Thyroid gland (tissue), 4 donors: ENCODE data around the gene ARHGEF10L. TPM values are rescaled to one million over a fixed set of nuclear protein-coding genes. Genes with fewer than 3 reads are reported as not detected.

Experiments used
- DNase-seq, 2 donors: peaks; one replicate each; pipeline ENCODE4 v3.0.0-alpha.2; 2019
- H3K27ac ChIP-seq, 3 donors: fragments of 200-600 bp; sonication (generic); 1 replicate in 2 of 3; 2 replicates in 1 of 3; pipeline ENCODE4 v1.5.1; 2016 to 2019; ENCODE audit warnings: mild to moderate bottlenecking in 1 of 3, moderate library complexity in 1 of 3
- H3K27me3 ChIP-seq: fragments of 200-600 bp; sonication (generic); one replicate; pipeline ENCODE4 v1.5.1; 2019
- H3K36me3 ChIP-seq, 2 donors: fragments of 200-600 bp; sonication (generic); one replicate each; pipeline ENCODE4 v1.5.1; 2016 to 2019
- H3K4me1 ChIP-seq, 2 donors: fragments of 200-600 bp; sonication (generic); one replicate each; pipeline ENCODE4 v1.5.1; 2017 to 2019
- H3K4me3 ChIP-seq, 3 donors: fragments of 200-600 bp; sonication (generic); replicated peaks in 1 of 3; 1 replicate in 2 of 3; 2 replicates in 1 of 3; pipeline ENCODE4 v1.5.1; 2016; ENCODE audit warnings: mild to moderate bottlenecking in 1 of 3
- H3K9me3 ChIP-seq: fragments of 200-600 bp; sonication (generic); one replicate; pipeline ENCODE4 v1.5.1; 2017
- CTCF ChIP-seq, 6 experiments: fragments of 200-600 bp in 3 of 6; fragments of 450-650 bp in 3 of 6; sonication (generic) in 3 of 6; IDR thresholded peaks; one replicate each; pipeline ENCODE4 v1.5.1; 2016 to 2019; ENCODE audit warnings: antibody characterized with exemption in 6 of 6, mild to moderate bottlenecking in 2 of 6, inconsistent platforms in 1 of 6, moderate library complexity in 1 of 6
- POLR2A ChIP-seq, 2 donors: fragments of 450-650 bp; IDR thresholded peaks; one replicate each; pipeline ENCODE4 v1.6.1; 2017; ENCODE audit warnings: antibody characterized with exemption in 2 of 2, mild to moderate bottlenecking in 2 of 2, moderate library complexity in 1 of 2
- WGBS, 2 donors: methylation state at CpG; one replicate each; pipeline ENCODE4 v1.1.5; 2017; 5-methylcytosine and 5-hydroxymethylcytosine counted together
- intact Hi-C: fragments of 100-400 bp; cut with DNase I; formaldehyde crosslinking; loops from one replicate; pipeline ENCODE4 v1.15.1; 2023
- total RNA-seq, 4 donors: library from RNA; depleted of rRNA; stranded (reverse); fragments of >200 nt; gene quantifications; one replicate each; pipeline ENCODE4 v1.2.3, GENCODE V29; 2016

Gene ARHGEF10L
- total RNA-seq, 4 donors from 2014 or later, result 32.2 to 64.5 (median 51.4) TPM

DNA sequence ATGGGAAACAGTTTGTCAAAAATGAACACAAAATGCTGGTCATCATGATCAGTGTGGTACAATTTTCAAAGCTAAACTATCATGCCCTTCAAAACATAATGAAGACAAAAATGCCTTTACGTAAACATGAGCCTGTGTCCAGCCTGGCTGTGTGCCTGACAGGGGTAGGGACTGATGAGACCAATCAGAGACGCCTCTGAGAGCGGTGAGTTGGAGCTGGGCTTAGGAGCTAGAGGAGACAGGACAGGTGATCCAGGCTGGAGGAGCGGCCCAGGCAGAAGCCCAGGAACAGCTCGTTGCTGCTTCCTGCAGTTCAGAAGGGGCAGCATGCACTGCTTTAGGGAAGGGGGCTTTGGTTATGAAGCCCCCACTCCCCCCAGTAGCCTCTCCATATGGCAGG, 70.0 kb downstream of the ARHGEF10L start:
- H3K9me3 ChIP-seq, result no peaks in the 10 kb centered on the region
- H3K27me3 ChIP-seq, result no peaks in the 10 kb centered on the region
- no peak for DNase-seq
- no peak overlapping the region for H3K4me3 ChIP-seq
- H3K36me3 ChIP-seq, result peaks cover 0 to 9% of the 10 kb centered on the region in 2 donors
- intact Hi-C loops, result loop anchor here (10.0 kb wide), 1 partner anchor 185 kb away; no protein-coding TSS in a partner anchor
- TF ChIP-seq POLR2A (IDR thresholded peaks at IDR 0.05) (no peak), CTCF (IDR thresholded peaks at IDR 0.05) (no peak)
- H3K4me1 ChIP-seq, result peaks cover 12 to 17% of the 10 kb centered on the region in 2 donors
- H3K27ac ChIP-seq, result no peak overlapping the region
- WGBS, 2 donors, result 88 to 92% methylated on average over 5 of the region's 5 CpGs

- 80 to 87% methylated on average over 3 to 5 of the region's 5 CpGs for WGBS, 2 donors
- no peak for DNase-seq
- H3K27ac ChIP-seq, result no peak overlapping the region
- no peak overlapping the region for H3K4me3 ChIP-seq
- TF ChIP-seq CTCF (IDR thresholded peaks at IDR 0.05) (no peak), POLR2A (IDR thresholded peaks at IDR 0.05) (no peak)
- H3K4me1 ChIP-seq, result peaks cover 12 to 17% of the 10 kb centered on the region in 2 donors
- H3K9me3 ChIP-seq, result no peaks in the 10 kb centered on the region
- no peaks in the 10 kb centered on the region for H3K27me3 ChIP-seq
- intact Hi-C loops, result no loop called here
- H3K36me3 ChIP-seq, result peaks cover 0 to 9% of the 10 kb centered on the region in 2 donors
Measured at GRCh38 chr1:17610085-17610484, 70.6 kb downstream of the ARHGEF10L start.

DNA sequence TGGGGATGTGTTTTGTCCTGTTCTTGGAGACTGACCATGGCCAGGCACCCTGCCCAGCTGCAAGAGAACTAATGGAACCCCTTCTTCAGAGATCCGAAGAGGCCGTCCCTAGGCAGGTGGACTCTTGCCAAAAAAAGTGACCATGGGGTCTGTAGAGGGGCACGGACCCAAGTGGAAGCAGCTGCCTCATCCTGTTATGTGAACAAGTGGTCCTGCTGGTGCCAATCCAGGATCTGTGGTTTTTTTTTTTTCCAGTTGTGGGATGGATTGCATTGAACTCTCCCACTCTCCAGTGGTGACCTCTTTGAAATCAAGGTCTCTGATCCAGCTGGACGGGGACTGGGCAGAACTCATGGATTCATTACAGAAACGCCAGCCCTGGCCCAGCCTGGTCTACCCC, 71.2 kb downstream of the ARHGEF10L start:
- Histone ChIP-seq H3K27ac (no peak overlapping the region), H3K9me3 (no peaks in the 10 kb centered on the region), H3K4me3 (no peak overlapping the region), H3K36me3 (peaks cover 0 to 9% of the 10 kb centered on the region in 2 donors), H3K27me3 (no peaks in the 10 kb centered on the region), H3K4me1 (peaks cover 10 to 11% of the 10 kb centered on the region in 2 donors)
- no peak for TF ChIP-seq CTCF (IDR thresholded peaks at IDR 0.05)
- TF ChIP-seq POLR2A (IDR thresholded peaks at IDR 0.05), result no peak
- no peak for DNase-seq
- intact Hi-C loops, result no loop called here
- 84 to 89% methylated on average over 3 to 5 of the region's 5 CpGs for WGBS, 2 donors

- intact Hi-C loops, result no loop called here
- Histone ChIP-seq H3K27ac (no peak overlapping the region), H3K9me3 (no peaks in the 10 kb centered on the region), H3K36me3 (peaks cover 0 to 9% of the 10 kb centered on the region in 2 donors), H3K4me3 (no peak overlapping the region), H3K27me3 (no peaks in the 10 kb centered on the region), H3K4me1 (no peaks in the 10 kb centered on the region)
- no peak for TF ChIP-seq CTCF (IDR thresholded peaks at IDR 0.05)
- no peak for TF ChIP-seq POLR2A (IDR thresholded peaks at IDR 0.05)
- no peak for DNase-seq
- 79 to 84% methylated on average over 1 of the region's 1 CpG for WGBS, 2 donors
Measured at GRCh38 chr1:17611991-17612390, 72.5 kb downstream of the ARHGEF10L start.

- WGBS, 2 donors, result 93 to 94% methylated on average over 10 of the region's 10 CpGs
- intact Hi-C loops, result no loop called here
- H3K27ac ChIP-seq, result no peak overlapping the region
- peaks cover 0 to 9% of the 10 kb centered on the region in 2 donors for H3K36me3 ChIP-seq
- no peak for TF ChIP-seq POLR2A (IDR thresholded peaks at IDR 0.05)
- no peak for TF ChIP-seq CTCF (IDR thresholded peaks at IDR 0.05)
- no peaks in the 10 kb centered on the region for H3K27me3 ChIP-seq
- H3K9me3 ChIP-seq, result no peaks in the 10 kb centered on the region
- peaks cover 0 to 1% of the 10 kb centered on the region in 2 donors for H3K4me1 ChIP-seq
- H3K4me3 ChIP-seq, result no peak overlapping the region
- no peak for DNase-seq
Measured at GRCh38 chr1:17612831-17613230, 73.3 kb downstream of the ARHGEF10L start.
